ENCODE data around the gene ROBO4.

DNA sequence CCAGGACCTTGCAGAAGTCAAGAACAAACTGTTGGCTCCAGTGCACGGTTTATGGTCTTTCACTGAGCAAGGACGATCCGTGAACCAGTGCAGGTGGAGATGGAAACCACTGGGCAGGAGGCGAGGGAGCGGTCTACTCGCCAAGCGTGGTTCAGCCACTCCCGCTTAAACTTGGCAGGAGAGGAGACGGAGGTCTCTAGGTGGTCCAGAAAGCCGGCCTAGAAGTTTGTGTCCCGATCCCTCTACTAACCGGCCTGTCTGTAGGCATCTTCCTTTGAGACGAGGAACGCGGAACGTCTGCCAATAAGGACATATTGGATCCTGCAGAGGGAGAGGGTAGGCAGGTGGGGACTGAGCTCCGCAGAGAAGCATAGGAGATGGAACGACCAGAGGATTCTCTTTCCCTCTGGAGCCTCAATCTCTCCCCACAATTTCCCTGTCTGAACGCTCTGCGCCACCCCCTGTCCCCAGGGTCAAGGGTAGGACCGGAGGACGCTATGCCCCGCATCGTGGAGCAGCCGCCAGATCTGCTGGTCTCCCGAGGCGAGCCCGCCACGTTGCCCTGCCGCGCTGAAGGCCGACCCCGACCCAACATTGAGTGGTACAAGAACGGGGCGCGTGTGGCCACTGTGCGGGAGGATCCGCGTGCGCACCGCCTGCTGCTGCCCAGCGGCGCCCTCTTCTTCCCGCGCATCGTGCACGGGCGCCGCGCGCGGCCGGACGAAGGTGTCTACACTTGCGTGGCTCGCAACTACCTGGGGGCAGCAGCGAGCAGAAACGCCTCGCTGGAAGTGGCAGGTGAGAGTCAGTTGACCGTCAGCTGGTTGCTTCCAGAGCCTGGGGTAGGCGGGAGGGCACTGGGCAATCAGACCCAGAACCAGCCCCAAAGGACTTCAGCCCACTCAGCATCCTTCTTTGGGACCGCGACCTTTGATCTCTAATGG lies 29.1 kb downstream of the ROBO4 start:
- TF ChIP-seq, protein P1, sequence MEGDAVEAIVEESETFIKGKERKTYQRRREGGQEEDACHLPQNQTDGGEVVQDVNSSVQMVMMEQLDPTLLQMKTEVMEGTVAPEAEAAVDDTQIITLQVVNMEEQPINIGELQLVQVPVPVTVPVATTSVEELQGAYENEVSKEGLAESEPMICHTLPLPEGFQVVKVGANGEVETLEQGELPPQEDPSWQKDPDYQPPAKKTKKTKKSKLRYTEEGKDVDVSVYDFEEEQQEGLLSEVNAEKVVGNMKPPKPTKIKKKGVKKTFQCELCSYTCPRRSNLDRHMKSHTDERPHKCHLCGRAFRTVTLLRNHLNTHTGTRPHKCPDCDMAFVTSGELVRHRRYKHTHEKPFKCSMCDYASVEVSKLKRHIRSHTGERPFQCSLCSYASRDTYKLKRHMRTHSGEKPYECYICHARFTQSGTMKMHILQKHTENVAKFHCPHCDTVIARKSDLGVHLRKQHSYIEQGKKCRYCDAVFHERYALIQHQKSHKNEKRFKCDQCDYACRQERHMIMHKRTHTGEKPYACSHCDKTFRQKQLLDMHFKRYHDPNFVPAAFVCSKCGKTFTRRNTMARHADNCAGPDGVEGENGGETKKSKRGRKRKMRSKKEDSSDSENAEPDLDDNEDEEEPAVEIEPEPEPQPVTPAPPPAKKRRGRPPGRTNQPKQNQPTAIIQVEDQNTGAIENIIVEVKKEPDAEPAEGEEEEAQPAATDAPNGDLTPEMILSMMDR (IDR thresholded peaks at IDR 0.05; ENCODE audit: insufficient read depth, low read length, poor library complexity, severe bottlenecking), result no peak
- no peak for TF ChIP-seq EZH2phosphoT487 (conservative IDR thresholded peaks at IDR 0.05; ENCODE audit: low read length)

Data from SU-DHL-6 (cell line).